Measurements from ENCODE around the gene SMYD3.
A peak's percentile ranks its signal among the peaks of the same experiment; 100 is the strongest.

The SMYD3 gene

DNA sequence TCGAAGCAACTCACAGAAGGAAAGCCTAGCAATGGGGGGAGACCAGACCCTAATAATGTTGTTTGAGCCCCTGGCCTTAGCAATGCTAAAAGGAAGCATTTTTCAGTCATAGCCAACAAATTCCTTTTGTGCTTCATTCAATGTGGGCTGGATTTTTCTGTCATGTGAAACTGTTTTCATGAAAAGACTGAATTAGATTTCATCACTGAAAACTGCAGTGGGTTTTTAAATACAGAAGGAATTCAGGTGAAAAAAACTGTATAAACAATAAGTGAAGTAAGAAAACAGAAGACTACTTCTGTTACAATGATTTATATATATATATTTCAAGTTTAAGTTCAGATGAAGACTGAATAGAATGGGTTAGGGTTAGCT lies 204.8 kb downstream of the SMYD3 start:
- no peak for DNase-seq

DNA sequence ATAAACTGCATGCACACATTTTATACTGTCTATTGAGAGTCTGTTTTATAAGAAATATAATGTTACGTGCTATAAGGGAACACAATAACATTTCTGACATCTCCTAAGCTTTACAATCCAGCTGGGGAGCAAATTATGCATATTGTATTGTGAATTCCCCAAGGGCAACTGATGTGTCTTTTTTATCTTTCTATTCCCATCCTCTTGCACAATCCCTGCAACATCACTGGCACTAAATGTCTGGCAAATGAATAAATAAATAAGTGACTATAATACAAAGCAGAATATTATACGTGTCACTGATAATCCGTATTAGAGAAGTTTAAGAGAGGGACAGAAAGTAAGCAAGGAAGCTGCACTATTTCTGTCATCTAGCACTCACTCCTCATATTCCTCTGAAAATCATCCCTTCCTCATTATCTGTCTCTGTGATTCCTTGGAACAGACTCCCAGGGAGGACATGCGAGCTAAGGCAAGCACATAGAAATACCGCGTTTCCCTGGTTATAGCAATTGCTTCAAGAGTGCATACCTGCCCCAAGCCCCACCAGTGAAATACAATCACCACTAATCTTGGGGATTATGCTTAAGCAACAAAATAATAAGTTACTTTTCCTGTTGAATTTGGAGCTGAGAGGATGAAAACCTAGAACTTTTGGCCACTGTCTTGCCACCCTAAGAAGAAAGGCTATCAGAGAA lies 205.4 kb downstream of the SMYD3 start:
- no peak for DNase-seq

- no peak for DNase-seq
Measured at GRCh38 chr1:246300626-246301549, 206.2 kb downstream of the SMYD3 start.

DNA sequence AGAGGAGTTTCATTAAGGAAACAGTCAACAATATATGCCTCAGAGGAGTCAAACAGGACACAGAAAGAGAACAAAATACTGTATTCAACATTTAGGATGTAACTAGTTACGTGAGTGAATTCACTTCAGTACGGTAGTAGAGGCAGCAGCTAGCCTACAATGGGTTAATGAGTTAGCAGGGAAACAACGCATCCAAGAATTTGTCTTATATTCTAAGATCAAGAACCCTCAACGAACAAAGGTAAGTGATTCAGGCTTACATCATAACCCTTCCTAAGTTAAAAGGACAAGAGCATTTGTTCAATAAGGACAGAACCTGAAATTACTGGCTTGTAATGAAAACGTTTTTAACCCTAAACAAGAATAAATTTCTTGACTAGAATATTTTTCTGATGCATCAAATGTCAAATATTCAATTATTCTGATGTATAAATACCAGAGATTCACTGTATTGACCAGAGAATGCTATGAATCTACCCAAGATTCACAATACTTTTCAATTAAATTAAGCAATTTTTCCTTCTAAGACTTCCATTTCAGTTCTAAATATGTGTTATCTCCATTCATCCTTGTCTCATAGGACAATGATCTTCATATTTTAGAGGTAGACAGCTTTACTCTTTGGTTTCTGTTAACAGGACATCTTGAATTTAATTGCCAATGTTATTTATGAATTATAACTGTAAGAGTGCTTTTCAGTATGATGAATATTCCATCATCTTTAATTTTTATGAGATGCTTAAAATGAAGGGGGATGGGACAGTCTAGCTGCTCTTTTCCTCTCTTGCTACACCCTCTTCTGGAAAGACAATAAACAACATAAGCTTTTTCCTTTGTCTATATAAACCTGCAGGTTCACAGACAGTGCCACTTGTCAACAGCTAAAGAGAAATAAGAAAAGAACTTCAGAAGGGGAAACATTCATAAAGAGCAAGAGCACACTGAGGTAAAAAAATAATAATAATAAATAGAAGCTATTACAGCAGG lies 209.5 kb downstream of the SMYD3 start:
- peak; percentile 41 for DNase-seq

DNA sequence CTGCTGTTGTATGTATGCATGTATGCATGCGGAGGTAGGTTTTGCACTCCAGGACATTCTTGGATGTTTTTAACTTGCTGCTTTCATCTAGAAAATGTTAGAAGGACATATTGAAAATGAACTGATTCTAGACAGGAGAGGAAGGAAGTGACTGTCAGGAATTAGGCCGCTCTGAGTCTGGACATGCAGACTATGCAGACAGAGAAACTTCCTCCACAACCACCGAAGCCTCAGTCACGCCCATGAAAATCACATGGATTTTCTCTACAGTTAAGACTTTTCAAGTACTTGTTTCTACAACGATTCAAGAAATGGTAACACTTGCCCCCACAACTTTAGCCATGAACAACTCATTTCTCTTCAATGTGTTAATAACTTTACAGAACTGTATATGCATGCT lies 211.1 kb downstream of the SMYD3 start:
- DNase-seq: no peak

DNA sequence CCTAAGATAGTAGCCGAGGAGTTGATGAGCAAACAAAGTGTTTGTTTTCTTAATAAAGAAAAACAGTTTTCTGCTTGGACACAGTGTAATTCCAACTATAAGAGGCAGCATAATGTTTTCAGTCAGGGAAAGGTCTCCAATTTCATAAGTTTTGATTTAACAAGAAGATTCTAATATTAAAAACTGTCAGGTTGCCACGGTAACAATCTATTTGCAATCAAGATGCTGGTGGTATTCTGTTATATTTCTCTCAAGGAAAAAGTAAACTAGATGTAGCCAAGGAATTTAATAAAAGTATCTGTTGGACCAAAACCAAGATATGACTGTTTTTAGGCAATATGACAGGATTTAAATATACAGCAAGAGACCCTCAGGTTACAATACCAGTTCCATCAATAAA lies 211.7 kb downstream of the SMYD3 start:
- no peak for DNase-seq

GRCh38 chr1:246294263-246294662 lies 212.8 kb downstream of the SMYD3 start:
- DNase-seq: no peak

- no peak for DNase-seq
Measured at GRCh38 chr1:246293366-246294121, 213.5 kb downstream of the SMYD3 start.

DNA sequence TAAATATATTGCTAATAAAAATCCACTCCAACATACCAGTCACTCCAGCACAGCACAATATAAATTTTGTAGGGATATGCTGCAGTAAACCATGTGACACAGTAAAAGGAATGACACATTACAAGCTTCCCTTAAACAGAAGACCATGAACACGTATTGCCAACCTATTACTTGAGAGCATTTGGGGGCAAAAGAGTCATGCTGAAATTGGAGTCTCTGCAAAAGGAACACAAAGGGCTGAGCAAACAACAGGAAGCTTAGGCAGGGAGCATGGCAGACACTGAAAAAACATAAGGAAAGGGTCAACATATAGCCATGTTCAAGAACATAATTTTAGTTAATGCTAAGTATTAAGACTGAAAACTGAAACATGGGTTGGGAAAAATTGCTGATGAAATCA lies 214.5 kb downstream of the SMYD3 start:
- no peak for DNase-seq

- DNase-seq: no peak
Measured at GRCh38 chr1:246291127-246291526, 216.0 kb downstream of the SMYD3 start.

GRCh38 chr1:246283771-246284410 lies 223.2 kb downstream of the SMYD3 start:
- no peak for DNase-seq

GRCh38 chr1:246281639-246282038 lies 225.4 kb downstream of the SMYD3 start:
- DNase-seq: no peak

GRCh38 chr1:246281195-246281594 lies 225.9 kb downstream of the SMYD3 start:
- no peak for DNase-seq

GRCh38 chr1:246280551-246280950 lies 226.5 kb downstream of the SMYD3 start:
- peak; percentile 13 for DNase-seq

DNA sequence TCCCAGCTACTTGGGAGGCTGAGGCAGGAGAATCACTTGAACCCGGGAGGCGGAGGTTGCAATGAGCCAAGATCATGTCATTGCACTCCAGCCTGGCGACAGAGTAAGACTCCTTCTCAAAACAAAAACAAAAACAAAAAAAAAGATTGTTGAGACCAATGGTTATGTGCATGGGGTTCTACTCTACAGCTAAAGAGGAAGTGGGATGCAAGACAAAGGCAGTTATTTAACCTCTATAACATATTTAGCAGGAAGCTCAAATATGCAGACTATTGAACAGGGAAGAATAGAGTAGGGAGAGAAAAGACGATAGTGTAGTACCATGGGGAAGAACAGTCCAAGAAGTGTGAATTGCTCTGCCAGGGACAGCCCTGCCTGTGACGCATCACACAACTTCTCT lies 227.7 kb downstream of the SMYD3 start:
- DNase-seq: no peak

DNA sequence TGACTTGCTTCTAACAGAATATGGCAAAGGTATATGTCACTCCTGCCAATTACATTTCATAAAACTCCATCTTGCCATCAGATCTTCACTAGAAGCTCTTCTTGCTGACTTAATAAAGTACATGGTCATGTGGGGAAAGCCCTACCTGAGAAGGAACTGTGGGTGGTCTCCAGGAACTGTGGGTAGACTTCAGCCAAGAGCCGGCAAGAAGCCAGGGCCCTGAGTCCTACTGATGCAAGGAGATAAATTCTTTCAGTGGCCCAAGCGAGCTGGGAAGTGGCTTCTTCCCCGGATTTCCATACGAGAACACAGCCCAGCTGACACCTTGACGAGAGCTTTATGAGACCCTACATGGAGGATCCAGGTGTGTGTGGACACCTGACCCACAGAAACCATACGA lies 228.7 kb downstream of the SMYD3 start:
- no peak for DNase-seq

GRCh38 chr1:246275036-246275435 lies 232.0 kb downstream of the SMYD3 start:
- DNase-seq: no peak

DNA sequence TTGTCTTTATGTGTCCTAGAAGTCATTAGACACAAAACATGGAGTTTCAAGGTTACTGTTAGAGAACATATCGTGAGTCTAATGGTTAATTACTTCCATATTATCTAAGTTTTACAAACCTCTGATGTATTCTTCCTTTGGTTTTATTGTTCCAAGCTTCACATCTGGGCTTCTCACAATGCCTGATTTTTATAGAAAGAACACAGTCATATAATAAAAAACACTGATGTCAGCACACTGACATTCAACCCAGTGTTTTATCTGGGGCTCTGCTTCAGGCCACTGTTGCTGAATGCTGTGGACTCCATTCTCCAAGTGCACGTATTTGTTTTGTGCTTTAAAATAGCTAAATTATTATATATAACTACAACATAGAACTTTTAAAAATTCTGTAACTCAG lies 232.9 kb downstream of the SMYD3 start:
- no peak for DNase-seq

- DNase-seq: no peak
Measured at GRCh38 chr1:246271516-246271915, 235.6 kb downstream of the SMYD3 start.

DNA sequence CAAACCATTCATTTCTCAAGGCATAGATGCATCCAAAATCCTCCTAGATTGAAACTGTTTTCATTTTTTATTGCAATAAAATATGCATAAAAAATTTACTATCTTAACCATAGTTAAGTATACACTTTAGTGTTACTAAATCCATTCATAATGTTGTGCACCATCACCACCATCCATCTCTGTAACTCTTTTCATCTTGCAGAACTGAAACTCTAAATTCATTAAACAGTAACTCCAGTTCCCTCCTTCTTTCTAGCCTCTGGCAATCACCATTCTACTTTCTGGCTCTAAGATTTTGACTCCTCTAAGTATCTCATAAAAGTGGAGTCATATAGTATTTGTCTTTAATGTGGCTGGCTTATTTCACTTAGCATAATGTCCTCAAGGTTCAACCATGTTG lies 236.8 kb downstream of the SMYD3 start:
- no peak for DNase-seq

DNA sequence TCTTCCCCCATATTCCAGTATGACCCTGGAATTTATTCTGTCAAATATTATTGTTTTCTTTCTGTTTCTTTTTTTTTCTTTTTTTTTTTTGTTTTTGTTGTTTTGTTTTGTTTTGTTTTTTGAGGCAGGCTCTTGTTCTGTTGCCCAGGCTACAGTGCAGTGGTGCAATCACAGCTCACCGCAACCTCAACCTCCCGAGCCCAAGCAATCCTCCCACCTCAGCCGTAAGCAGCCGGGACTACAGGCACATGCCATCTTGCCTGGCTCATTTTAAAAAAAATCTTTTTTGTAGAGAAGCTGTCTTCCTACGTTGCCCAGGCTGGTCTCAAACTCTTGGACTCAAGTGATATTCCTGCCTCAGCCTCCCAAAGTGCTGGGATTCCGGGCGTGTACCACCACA lies 237.6 kb downstream of the SMYD3 start:
- DNase-seq: no peak

GRCh38 chr1:246267896-246268295 lies 239.2 kb downstream of the SMYD3 start:
- no peak for DNase-seq

Data from HCEC 1CT (cell line).